K562 (cell line): ENCODE measurements around the gene PDF. TPM values are rescaled to one million over a fixed set of nuclear protein-coding genes. Genes with fewer than 3 reads are reported as not detected.

Source experiments
- ATAC-seq: fragments of 200-7000 bp; cut with Tn5 transposase; 3 replicates; pipeline ENCODE4 v1.9.1; 2020; ENCODE audit warnings: moderate library complexity
- BruUV-seq: library from RNA; stranded (reverse); fragments of 400-500 nt; replicated peaks from 2 replicates; lab custom pipeline; 2021; lab: Mats Ljungman, UMichigan
- CTCF ChIA-PET: fragments of 300-600 bp; formaldehyde crosslinking; extraction: SDS; loops from one replicate; lab custom pipeline; 2021; ENCODE audit warnings: low intra/inter-chr PET ratio; lab: Yijun Ruan, JAX
- POLR2A ChIA-PET: fragments of 300-600, 350-650 bp; sonication (Branson Sonifier 250); formaldehyde crosslinking; extraction: SDS; loops from one replicate; lab custom pipeline; 2021; ENCODE audit warnings: antibody characterized with exemption, inconsistent platforms; lab: Yijun Ruan, JAX
- DNase-seq, 4 experiments: peaks; one replicate each; pipeline versions ENCODE4 v3.0.0 to v3.0.0-alpha.2; 2011 to 2018; ENCODE audit warnings: low spot score in 3 of 4, mixed read lengths in 3 of 4; ENCODE audit errors: extremely low read depth in 1 of 4
- FAIRE-seq: peaks from 2 replicates; lab custom pipeline; 2011; peaks lifted over from hg19 to GRCh38; lab: Jason Lieb, UNC
- H2AFZ ChIP-seq: 2 replicates; pipeline ENCODE4 v1.6.0; 2011; ENCODE audit warnings: low read depth, low read length, control low read depth, inconsistent platforms
- H3K27ac ChIP-seq: fragments of 200-600 bp; 3 replicates; pipeline ENCODE4 v1.8.0; 2011; ENCODE audit warnings: low read depth, mild to moderate bottlenecking, control low read depth, inconsistent platforms, low read length, moderate library complexity, mixed read lengths; ENCODE audit errors: extremely low read depth
- H3K27me3 ChIP-seq, 2 experiments: fragments of 300-600 bp in 1 of 2; 2 replicates in 1 of 2; 3 replicates in 1 of 2; pipeline versions ENCODE4 v1.6.0 to v1.8.0; 2011; ENCODE audit warnings: inconsistent platforms in 2 of 2, low read length in 2 of 2, mild to moderate bottlenecking in 1 of 2, mixed read lengths in 1 of 2, moderate library complexity in 1 of 2; ENCODE audit not compliant: control insufficient read depth in 2 of 2, insufficient read depth in 2 of 2
- H3K36me3 ChIP-seq: fragments of 300-600 bp; 3 replicates; pipeline ENCODE4 v1.8.0; 2011; ENCODE audit warnings: mild to moderate bottlenecking, low read length, inconsistent platforms; ENCODE audit not compliant: control insufficient read depth, insufficient read depth
- H3K4me1 ChIP-seq, 2 experiments: fragments of 200-600 bp in 1 of 2; replicated peaks in 1 of 2; 2 replicates in 1 of 2; 3 replicates in 1 of 2; pipeline versions ENCODE4 v1.5.1 to v1.8.0; 2011; ENCODE audit warnings: inconsistent platforms in 2 of 2, low read length in 2 of 2, mild to moderate bottlenecking in 1 of 2, mixed read lengths in 1 of 2, moderate library complexity in 1 of 2; ENCODE audit not compliant: control insufficient read depth in 2 of 2, insufficient read depth in 2 of 2
- H3K4me2 ChIP-seq: 2 replicates; pipeline ENCODE4 v1.6.1; 2011; ENCODE audit warnings: low read length, control low read depth, inconsistent platforms, mixed read lengths; ENCODE audit not compliant: insufficient read depth
- H3K4me3 ChIP-seq: fragments of 200-600 bp; sonication (generic), shearing (Covaris generic); 2 replicates; pipeline ENCODE4 v1.5.1; 2016; ENCODE audit warnings: control low read depth, inconsistent platforms
- H3K79me2 ChIP-seq: fragments of 200-600 bp; 3 replicates; pipeline ENCODE4 v1.8.0; 2011; ENCODE audit warnings: low read length, inconsistent platforms; ENCODE audit not compliant: control insufficient read depth, insufficient read depth
- H3K9ac ChIP-seq, 2 experiments: 2 replicates each; pipeline versions ENCODE4 v1.6.0 to v1.6.1; 2011; ENCODE audit warnings: low read depth in 2 of 2, low read length in 2 of 2, control low read depth in 1 of 2, inconsistent platforms in 1 of 2, mild to moderate bottlenecking in 1 of 2, mixed read lengths in 1 of 2; ENCODE audit not compliant: insufficient read depth in 1 of 2
- H3K9me1 ChIP-seq: one replicate; pipeline ENCODE4 v1.6.0; 2011; ENCODE audit warnings: inconsistent platforms, mild to moderate bottlenecking, low read length, moderate library complexity; ENCODE audit not compliant: control insufficient read depth, insufficient read depth
- H3K9me3 ChIP-seq: replicated peaks from 2 replicates; pipeline ENCODE4 v1.5.1; 2011; ENCODE audit warnings: low read depth, low read length, inconsistent platforms; ENCODE audit not compliant: control insufficient read depth, insufficient read depth
- H4K20me1 ChIP-seq: replicated peaks from 2 replicates; pipeline ENCODE4 v1.6.1; 2011; ENCODE audit warnings: low read length, inconsistent platforms, mixed read lengths; ENCODE audit not compliant: control insufficient read depth, insufficient read depth
- CBFA2T3 ChIP-seq: fragments of 450-650 bp; IDR thresholded peaks from 2 replicates; pipeline ENCODE4 v1.6.1; 2017
- GATA2 ChIP-seq: sonication (generic); formaldehyde crosslinking; IDR thresholded peaks from 2 replicates; pipeline ENCODE4 v1.4.0; 2020; ENCODE audit warnings: mild to moderate bottlenecking, missing genetic modification reagents
- MAZ ChIP-seq, 2 experiments: fragments of 450-650 bp in 1 of 2; sonication (generic) in 1 of 2; formaldehyde crosslinking; IDR thresholded peaks in 1 of 2; conservative IDR thresholded peaks in 1 of 2; 2 replicates each; pipeline versions ENCODE4 v1.4.0 to v1.5.0; 2020; ENCODE audit warnings: mild to moderate bottlenecking in 1 of 2, missing genetic modification reagents in 1 of 2
- MCM2 ChIP-seq: fragments of 450-650 bp; IDR thresholded peaks from 2 replicates; pipeline ENCODE4 v1.6.1; 2017; ENCODE audit warnings: low read depth, mild to moderate bottlenecking
- MEF2A ChIP-seq: IDR thresholded peaks from 2 replicates; pipeline ENCODE4 v1.6.1; 2011; ENCODE audit warnings: low read depth, mild to moderate bottlenecking, low read length, moderate library complexity; ENCODE audit not compliant: control insufficient read depth
- MTA3 ChIP-seq: fragments of 450-650 bp; formaldehyde crosslinking; IDR thresholded peaks from 2 replicates; pipeline ENCODE4 v1.6.1; 2017; ENCODE audit warnings: mild to moderate bottlenecking, borderline replicate concordance
- POLR2AphosphoS2 ChIP-seq: IDR thresholded peaks from 2 replicates; pipeline ENCODE4 v1.6.1; 2012; ENCODE audit warnings: low read length, improper control_type of control experiment
- RUNX1 ChIP-seq: sonication (generic); IDR thresholded peaks from 2 replicates; pipeline ENCODE4 v1.6.1; 2016; ENCODE audit warnings: antibody characterized with exemption, low read depth
- ZNF407 ChIP-seq: fragments of 450-650 bp; IDR thresholded peaks from 2 replicates; pipeline ENCODE4 v1.6.1; 2016; ENCODE audit warnings: low read depth
- ZNF592 ChIP-seq: fragments of 450-650 bp; IDR thresholded peaks from 2 replicates; pipeline ENCODE4 v1.6.1; 2017; ENCODE audit warnings: antibody characterized with exemption, mild to moderate bottlenecking
- WGBS: fragments of 100-300 bp; shearing (Covaris generic); methylation state at CpG from one replicate; pipeline ENCODE4 v1.1.6; 2016; ENCODE audit warnings: low coverage, mixed read lengths; ENCODE audit not compliant: insufficient coverage; ENCODE audit errors: missing lambda C conversion rate; 5-methylcytosine and 5-hydroxymethylcytosine counted together
- in situ Hi-C: fragments of 300-500 bp; cut with MboI; formaldehyde crosslinking; loops from 4 replicates; pipeline ENCODE4 v1.15.0; 2018; ENCODE audit warnings: inconsistent platforms, mixed read lengths
- intact Hi-C: fragments of 100-400 bp; cut with micrococcal nuclease; formaldehyde crosslinking; loops from 2 replicates; pipeline ENCODE4 v1.14.2; 2022
- polyA plus RNA-seq, 8 experiments: library from polyadenylated mRNA; depleted of rRNA in 4 of 8; stranded (reverse) in 5 of 8; unstranded in 3 of 8; fragments of >200 nt; fragmentation: Nextera tagmentation in 2 of 8; fragmentation: Illumina TruSeq in 1 of 8; extraction: Ambion mirVana in 2 of 8; extraction: Trizol in 1 of 8; gene quantifications; 2 replicates each; pipeline versions ENCODE4 v1.2.1 to v1.2.3, GENCODE V29; 2011 to 2014; ENCODE audit warnings: inconsistent platforms in 1 of 8, missing spikeins in 1 of 8
- total RNA-seq, 7 experiments: library from RNA; depleted of rRNA in 6 of 7; stranded (reverse); fragments of >200 nt in 6 of 7; fragmentation: Illumina TruSeq in 2 of 7; extraction: Trizol in 2 of 7; gene quantifications; 2 replicates each; pipeline versions ENCODE4 v1.2.1 to v1.2.3, GENCODE V29; 2011 to 2021; ENCODE audit warnings: low replicate concordance in 1 of 7

Gene PDF
- total and polyA plus RNA-seq, 9 of the 15 experiments (the other 6 are each of a cell fraction or from before 2014, with no cell fraction given): 0.15 to 72.4 (median 5.6) TPM

GRCh38 chr16:69364088-69364487 is 33.7 kb upstream of the PDF start:
- Histone ChIP-seq H3K9ac (no peak overlapping the region), H2AFZ (no peak overlapping the region), H3K79me2 (no peaks in the 10 kb centered on the region; the same call in 2 of the 3 replicates), H3K36me3 (peaks cover 70% of the 10 kb centered on the region), H3K9me1 (no peaks in the 10 kb centered on the region), H3K27ac (no peak overlapping the region), H4K20me1 (0 out of 2 replicates have a peak, but pooled peaks cover 3% of the 10 kb centered on the region), H3K4me2 (no peak overlapping the region)
- intact Hi-C loops (no loop called here), in situ Hi-C loops (no loop called here)
- no peak for ATAC-seq
- no TSS peak for BruUV-seq
- WGBS: 97% methylated on average over 2 of the region's 2 CpGs
- CTCF ChIA-PET: no interaction called here
- TF ChIP-seq ZNF592 (no peak), RUNX1 (no peak), MCM2 (no peak), CBFA2T3 (no peak), MAZ (CRISPR knock-in tag; conservative IDR thresholded peaks at IDR 0.05 in 1 of 2, IDR thresholded peaks at IDR 0.05 in 1 of 2) (no peak), POLR2AphosphoS2 (no peak), MTA3 (no peak), MEF2A (no peak), ZNF407 (no peak), GATA2 (CRISPR knock-in tag) (no peak)
- TF ChIP-seq, all 486 proteins: peak for 0
- no peak for FAIRE-seq
- Histone ChIP-seq H3K4me1 (peaks cover 0 to 8% of the 10 kb centered on the region in 2 experiments; a peak in 3 of 5 replicates), H3K27me3 (no peaks in the 10 kb centered on the region), H3K9me3 (no peaks in the 10 kb centered on the region), H3K4me3 (no peak overlapping the region)
- DNase-seq: no peak
- POLR2A ChIA-PET: interaction anchor here (0.6 to 1.2 kb wide), 2 partner anchors 9 kb away, joined by 3 to 4 read pairs; no protein-coding TSS in a partner anchor
